Astrocyte (in vitro differentiated cells and primary cell): ENCODE results near the gene MYRIP. TPM values are rescaled to one million over a fixed set of nuclear protein-coding genes. Genes with fewer than 3 reads are reported as not detected.

Experiments used
- DNase-seq: peaks from one replicate; pipeline ENCODE4 v3.0.0-alpha.2; 2010; ENCODE audit warnings: low read depth
- FAIRE-seq: peaks from 2 replicates; lab custom pipeline; 2011; peaks lifted over from hg19 to GRCh38; lab: Jason Lieb, UNC
- H2AFZ ChIP-seq: 2 replicates; pipeline ENCODE4 v1.6.0; 2012; ENCODE audit warnings: low read depth, low read length, inconsistent platforms
- H3K27ac ChIP-seq: 2 replicates; pipeline ENCODE4 v1.5.1; 2011; ENCODE audit warnings: low read depth, low read length, inconsistent platforms
- H3K27me3 ChIP-seq: 2 replicates; pipeline ENCODE4 v1.6.0; 2011; ENCODE audit warnings: low read length, inconsistent platforms; ENCODE audit not compliant: insufficient read depth
- H3K36me3 ChIP-seq: 2 replicates; pipeline ENCODE4 v1.5.1; 2011; ENCODE audit warnings: low read length, inconsistent platforms; ENCODE audit not compliant: insufficient read depth
- H3K4me1 ChIP-seq: 2 replicates; pipeline ENCODE4 v1.5.1; 2011; ENCODE audit warnings: low read length, inconsistent platforms; ENCODE audit not compliant: insufficient read depth
- H3K4me2 ChIP-seq: 2 replicates; pipeline ENCODE4 v1.6.0; 2012; ENCODE audit warnings: low read length, inconsistent platforms
- H3K4me3 ChIP-seq: 2 replicates; pipeline ENCODE4 v1.5.1; 2011; ENCODE audit warnings: low read depth, mild to moderate bottlenecking, low read length, inconsistent platforms; ENCODE audit not compliant: insufficient read depth
- H3K79me2 ChIP-seq: 2 replicates; pipeline ENCODE4 v1.6.0; 2012; ENCODE audit warnings: mild to moderate bottlenecking, low read length, inconsistent platforms; ENCODE audit not compliant: insufficient read depth
- H3K9ac ChIP-seq: 2 replicates; pipeline ENCODE4 v1.6.0; 2012; ENCODE audit warnings: mild to moderate bottlenecking, low read length, inconsistent platforms
- H3K9me3 ChIP-seq: 2 replicates; pipeline ENCODE4 v1.5.1; 2012; ENCODE audit warnings: low read depth, mild to moderate bottlenecking, low read length, inconsistent platforms; ENCODE audit not compliant: insufficient read depth
- H4K20me1 ChIP-seq: 2 replicates; pipeline ENCODE4 v1.6.0; 2012; ENCODE audit warnings: low read length, inconsistent platforms; ENCODE audit not compliant: insufficient read depth
- H3K27ac Mint-ChIP-seq: one replicate; pipeline ENCODE4 v1.8.0; 2021; ENCODE audit warnings: mild to moderate bottlenecking, mixed read lengths; ENCODE audit not compliant: unreplicated experiment
- H3K27me3 Mint-ChIP-seq: one replicate; pipeline ENCODE4 v1.8.0; 2021; ENCODE audit warnings: low read depth, mixed read lengths; ENCODE audit not compliant: unreplicated experiment
- H3K36me3 Mint-ChIP-seq: one replicate; pipeline ENCODE4 v1.8.0; 2021; ENCODE audit warnings: low read depth, mixed read lengths; ENCODE audit not compliant: unreplicated experiment
- H3K4me1 Mint-ChIP-seq: one replicate; pipeline ENCODE4 v1.8.0; 2021; ENCODE audit warnings: low read depth, mixed read lengths; ENCODE audit not compliant: unreplicated experiment
- H3K4me3 Mint-ChIP-seq: one replicate; pipeline ENCODE4 v1.8.0; 2021; ENCODE audit warnings: mild to moderate bottlenecking, moderate library complexity, mixed read lengths; ENCODE audit not compliant: unreplicated experiment
- H3K9me3 Mint-ChIP-seq: one replicate; pipeline ENCODE4 v1.8.0; 2021; ENCODE audit warnings: mild to moderate bottlenecking, mixed read lengths; ENCODE audit not compliant: unreplicated experiment
- EZH2 ChIP-seq: IDR thresholded peaks from 2 replicates; pipeline ENCODE4 v1.6.1; 2012; ENCODE audit warnings: mild to moderate bottlenecking, low read length, inconsistent platforms; ENCODE audit not compliant: insufficient read depth
- total RNA-seq: library from RNA; stranded (reverse); gene quantifications from 2 replicates; pipeline ENCODE4 v1.2.1, GENCODE V29; 2021
- TF ChIP-seq, protein P1 (sequence below): IDR thresholded peaks from 2 replicates; pipeline ENCODE4 v1.5.1; 2011; ENCODE audit warnings: low read depth, mild to moderate bottlenecking, inconsistent platforms, low read length, moderate library complexity; ENCODE audit not compliant: insufficient read depth

The MYRIP gene
- total RNA-seq, 1 donor from 2014 or later, result 0.07 TPM

DNA sequence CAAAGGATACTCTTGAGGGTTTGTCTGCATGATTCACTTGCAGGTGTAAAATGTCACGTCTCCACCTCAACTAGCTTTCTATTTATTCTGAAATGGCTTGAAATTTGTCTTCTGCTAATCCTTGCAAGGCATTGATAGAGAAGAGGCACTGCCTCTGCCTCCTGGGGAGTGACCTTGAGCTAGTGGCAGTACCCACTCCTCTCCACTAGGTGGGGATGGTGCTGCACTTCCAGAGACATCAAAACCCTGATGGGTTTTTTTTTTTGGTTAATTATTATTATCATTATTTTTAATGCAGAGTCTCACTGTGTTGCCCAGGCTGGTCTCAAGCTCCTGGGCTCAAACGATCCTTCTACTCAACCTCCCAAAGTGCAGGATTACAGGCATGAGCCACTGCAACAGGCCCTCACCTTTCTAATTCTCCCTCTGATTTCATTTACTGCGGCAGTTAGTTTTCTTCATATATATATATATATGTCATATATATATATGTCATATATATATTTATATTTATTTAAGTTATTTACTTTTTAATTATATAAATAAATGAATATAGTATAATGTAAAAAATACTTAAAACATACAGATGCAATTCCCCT lies 382.5 kb downstream of the MYRIP start:
- no peak overlapping the region for H3K9ac ChIP-seq
- no peaks in the 10 kb centered on the region for H3K79me2 ChIP-seq
- no peaks in the 10 kb centered on the region for H3K27me3 ChIP-seq
- Mint-ChIP-seq H3K27ac (no peak overlapping the region), H3K4me3 (no peak overlapping the region), H3K9me3 (no peaks in the 10 kb centered on the region), H3K36me3 (no peaks in the 10 kb centered on the region), H3K4me1 (no peaks in the 10 kb centered on the region), H3K27me3 (no peaks in the 10 kb centered on the region)
- H3K9me3 ChIP-seq, result no peaks in the 10 kb centered on the region
- H3K27ac ChIP-seq, result no peak overlapping the region
- DNase-seq (peak; percentile 6), FAIRE-seq (no peak)
- H2AFZ ChIP-seq, result no peak overlapping the region
- H3K36me3 ChIP-seq, result no peaks in the 10 kb centered on the region
- no peaks in the 10 kb centered on the region for H4K20me1 ChIP-seq
- TF ChIP-seq EZH2, result no peak
- TF ChIP-seq, protein P1, sequence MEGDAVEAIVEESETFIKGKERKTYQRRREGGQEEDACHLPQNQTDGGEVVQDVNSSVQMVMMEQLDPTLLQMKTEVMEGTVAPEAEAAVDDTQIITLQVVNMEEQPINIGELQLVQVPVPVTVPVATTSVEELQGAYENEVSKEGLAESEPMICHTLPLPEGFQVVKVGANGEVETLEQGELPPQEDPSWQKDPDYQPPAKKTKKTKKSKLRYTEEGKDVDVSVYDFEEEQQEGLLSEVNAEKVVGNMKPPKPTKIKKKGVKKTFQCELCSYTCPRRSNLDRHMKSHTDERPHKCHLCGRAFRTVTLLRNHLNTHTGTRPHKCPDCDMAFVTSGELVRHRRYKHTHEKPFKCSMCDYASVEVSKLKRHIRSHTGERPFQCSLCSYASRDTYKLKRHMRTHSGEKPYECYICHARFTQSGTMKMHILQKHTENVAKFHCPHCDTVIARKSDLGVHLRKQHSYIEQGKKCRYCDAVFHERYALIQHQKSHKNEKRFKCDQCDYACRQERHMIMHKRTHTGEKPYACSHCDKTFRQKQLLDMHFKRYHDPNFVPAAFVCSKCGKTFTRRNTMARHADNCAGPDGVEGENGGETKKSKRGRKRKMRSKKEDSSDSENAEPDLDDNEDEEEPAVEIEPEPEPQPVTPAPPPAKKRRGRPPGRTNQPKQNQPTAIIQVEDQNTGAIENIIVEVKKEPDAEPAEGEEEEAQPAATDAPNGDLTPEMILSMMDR, result peak; percentile 88
- H3K4me3 ChIP-seq, result no peak overlapping the region
- H3K4me1 ChIP-seq, result no peaks in the 10 kb centered on the region
- H3K4me2 ChIP-seq, result no peak overlapping the region

DNA sequence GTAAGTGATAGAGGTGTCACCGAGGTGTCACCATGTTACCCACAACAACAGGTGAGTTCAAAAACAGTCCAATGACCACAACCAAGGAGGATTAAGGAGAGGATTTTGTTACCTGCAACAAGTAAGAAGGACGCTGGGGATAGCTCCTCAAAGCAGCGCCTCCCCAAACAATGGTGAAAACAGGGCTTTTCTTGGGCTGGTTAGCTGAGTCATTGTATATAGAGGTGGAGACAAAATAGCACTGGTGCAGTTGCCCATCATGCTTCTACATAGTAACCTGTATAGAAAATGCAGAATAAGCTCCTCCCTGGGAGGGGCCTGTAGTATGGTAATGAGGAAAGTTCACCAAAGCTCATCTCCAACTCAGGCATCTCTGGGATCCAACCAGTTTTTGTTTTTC lies 383.2 kb downstream of the MYRIP start:
- H3K79me2 ChIP-seq, result no peaks in the 10 kb centered on the region
- Mint-ChIP-seq H3K4me1 (no peaks in the 10 kb centered on the region), H3K27me3 (no peaks in the 10 kb centered on the region), H3K36me3 (no peaks in the 10 kb centered on the region), H3K9me3 (no peaks in the 10 kb centered on the region), H3K4me3 (no peak overlapping the region), H3K27ac (no peak overlapping the region)
- H3K27me3 ChIP-seq, result no peaks in the 10 kb centered on the region
- no peaks in the 10 kb centered on the region for H3K4me1 ChIP-seq
- FAIRE-seq, result no peak
- no peak overlapping the region for H3K4me2 ChIP-seq
- H3K9me3 ChIP-seq, result no peaks in the 10 kb centered on the region
- no peak overlapping the region for H3K27ac ChIP-seq
- no peak overlapping the region for H3K9ac ChIP-seq
- no peak overlapping the region for H2AFZ ChIP-seq
- DNase-seq, result no peak
- no peaks in the 10 kb centered on the region for H3K36me3 ChIP-seq
- TF ChIP-seq EZH2, result no peak
- TF ChIP-seq, protein P1, result no peak
- no peak overlapping the region for H3K4me3 ChIP-seq
- no peaks in the 10 kb centered on the region for H4K20me1 ChIP-seq

DNA sequence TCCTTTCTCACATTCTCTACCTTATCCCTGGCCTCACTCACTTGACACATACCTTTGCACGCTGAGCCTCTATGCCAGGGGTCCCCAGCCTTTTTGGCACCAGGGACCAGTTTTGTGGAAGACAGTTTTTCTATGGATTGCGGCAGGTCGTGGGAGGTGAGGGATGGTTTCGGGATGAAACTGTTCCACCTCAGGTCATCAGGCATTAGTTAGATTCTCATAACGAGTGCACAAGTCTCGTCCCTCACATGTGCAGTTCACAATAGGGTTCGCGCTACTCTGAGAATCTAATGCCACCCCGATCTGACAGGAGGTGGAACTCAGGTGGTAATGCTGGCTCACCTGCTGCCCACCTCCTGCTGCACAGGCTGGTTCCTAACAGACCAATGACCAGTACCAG lies 387.6 kb downstream of the MYRIP start:
- no peak overlapping the region for H3K4me2 ChIP-seq
- no peaks in the 10 kb centered on the region for H3K4me1 Mint-ChIP-seq
- no peaks in the 10 kb centered on the region for H3K27me3 ChIP-seq
- no peaks in the 10 kb centered on the region for H3K36me3 Mint-ChIP-seq
- no peaks in the 10 kb centered on the region for H3K4me1 ChIP-seq
- DNase-seq (no peak), FAIRE-seq (no peak)
- no peaks in the 10 kb centered on the region for H3K36me3 ChIP-seq
- no peak overlapping the region for H3K27ac Mint-ChIP-seq
- H4K20me1 ChIP-seq, result no peaks in the 10 kb centered on the region
- TF ChIP-seq, protein P1, result no peak
- no peak for TF ChIP-seq EZH2
- no peaks in the 10 kb centered on the region for H3K27me3 Mint-ChIP-seq
- H3K4me3 Mint-ChIP-seq, result no peak overlapping the region
- H3K27ac ChIP-seq, result no peak overlapping the region
- no peaks in the 10 kb centered on the region for H3K9me3 Mint-ChIP-seq
- no peak overlapping the region for H3K9ac ChIP-seq
- H3K4me3 ChIP-seq, result no peak overlapping the region
- no peaks in the 10 kb centered on the region for H3K9me3 ChIP-seq
- no peak overlapping the region for H2AFZ ChIP-seq
- H3K79me2 ChIP-seq, result no peaks in the 10 kb centered on the region
